OCI-LY3 (cell line): ENCODE measurements around the gene KCNC4.

Experiments used
- EZH2phosphoT487 ChIP-seq: fragments of 200-600 bp; shearing (Covaris generic); IDR thresholded peaks from 2 replicates; pipeline ENCODE4 v1.6.1; 2018; ENCODE audit warnings: antibody characterized with exemption, mixed run types, low read depth
- TF ChIP-seq, protein P1 (sequence below): fragments of 200-600, 300-600 bp; sonication (generic); IDR thresholded peaks from 2 replicates; pipeline ENCODE4 v1.5.1; 2014; ENCODE audit warnings: antibody characterized with exemption, low read length, low read depth

DNA sequence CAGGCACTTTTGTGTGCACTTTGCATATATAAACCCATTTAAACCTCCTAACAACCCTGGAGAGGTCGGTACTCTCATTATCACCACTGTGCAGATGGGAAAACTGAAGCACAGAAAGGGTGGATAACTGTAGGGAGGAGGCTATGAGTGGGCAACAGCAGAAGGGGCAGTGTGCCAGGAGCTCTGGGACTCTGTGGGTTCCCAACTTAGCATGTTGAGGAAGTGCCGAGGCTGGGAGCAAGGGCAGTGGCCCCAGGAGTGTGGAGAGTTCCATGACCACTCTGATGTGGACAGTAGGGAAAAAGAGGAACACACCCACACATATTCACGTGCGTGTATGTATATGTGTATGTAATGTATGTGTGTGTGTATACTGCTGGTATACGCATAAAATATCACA lies 25.7 kb upstream of the KCNC4 start:
- TF ChIP-seq, protein P1, sequence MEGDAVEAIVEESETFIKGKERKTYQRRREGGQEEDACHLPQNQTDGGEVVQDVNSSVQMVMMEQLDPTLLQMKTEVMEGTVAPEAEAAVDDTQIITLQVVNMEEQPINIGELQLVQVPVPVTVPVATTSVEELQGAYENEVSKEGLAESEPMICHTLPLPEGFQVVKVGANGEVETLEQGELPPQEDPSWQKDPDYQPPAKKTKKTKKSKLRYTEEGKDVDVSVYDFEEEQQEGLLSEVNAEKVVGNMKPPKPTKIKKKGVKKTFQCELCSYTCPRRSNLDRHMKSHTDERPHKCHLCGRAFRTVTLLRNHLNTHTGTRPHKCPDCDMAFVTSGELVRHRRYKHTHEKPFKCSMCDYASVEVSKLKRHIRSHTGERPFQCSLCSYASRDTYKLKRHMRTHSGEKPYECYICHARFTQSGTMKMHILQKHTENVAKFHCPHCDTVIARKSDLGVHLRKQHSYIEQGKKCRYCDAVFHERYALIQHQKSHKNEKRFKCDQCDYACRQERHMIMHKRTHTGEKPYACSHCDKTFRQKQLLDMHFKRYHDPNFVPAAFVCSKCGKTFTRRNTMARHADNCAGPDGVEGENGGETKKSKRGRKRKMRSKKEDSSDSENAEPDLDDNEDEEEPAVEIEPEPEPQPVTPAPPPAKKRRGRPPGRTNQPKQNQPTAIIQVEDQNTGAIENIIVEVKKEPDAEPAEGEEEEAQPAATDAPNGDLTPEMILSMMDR = no peak
- no peak for TF ChIP-seq EZH2phosphoT487
